Measurements from ENCODE around the gene NRXN3. TPM values are rescaled to one million over a fixed set of nuclear protein-coding genes. Genes with fewer than 3 reads are reported as not detected.

NRXN3 gene
- total RNA-seq, 2 experiments from 2014 or later = not detected

GRCh38 chr14:78631551-78631950 lies 461.4 kb downstream of the NRXN3 start:
- H3K36me3 Mint-ChIP-seq = no peaks in the 10 kb centered on the region
- no peak for DNase-seq
- intact Hi-C loops (cut with micrococcal nuclease) = no loop called here
- H3K9me3 Mint-ChIP-seq = no peaks in the 10 kb centered on the region
- H3K27me3 Mint-ChIP-seq = peaks cover 2% of the 10 kb centered on the region
- no peak overlapping the region for H3K4me3 Mint-ChIP-seq
- no peaks in the 10 kb centered on the region for H3K4me1 Mint-ChIP-seq (ENCODE audit: low read depth)
- POLR2A ChIA-PET = no interaction called here
- CTCF ChIA-PET = no interaction called here
- no peak overlapping the region for H3K27ac Mint-ChIP-seq

- H3K36me3 Mint-ChIP-seq = no peaks in the 10 kb centered on the region
- DNase-seq = no peak
- CTCF ChIA-PET = no interaction called here
- intact Hi-C loops (cut with micrococcal nuclease) = no loop called here
- no peak overlapping the region for H3K27ac Mint-ChIP-seq
- H3K4me1 Mint-ChIP-seq (ENCODE audit: low read depth) = no peaks in the 10 kb centered on the region
- H3K27me3 Mint-ChIP-seq = peaks cover 2% of the 10 kb centered on the region
- POLR2A ChIA-PET = no interaction called here
- no peaks in the 10 kb centered on the region for H3K9me3 Mint-ChIP-seq
- H3K4me3 Mint-ChIP-seq = no peak overlapping the region
Measured at GRCh38 chr14:78633752-78634151, 463.6 kb downstream of the NRXN3 start.

GRCh38 chr14:78637489-78637888 lies 467.3 kb downstream of the NRXN3 start:
- H3K27me3 Mint-ChIP-seq = no peaks in the 10 kb centered on the region
- H3K27ac Mint-ChIP-seq = no peak overlapping the region
- no peaks in the 10 kb centered on the region for H3K4me1 Mint-ChIP-seq (ENCODE audit: low read depth)
- no peak for DNase-seq
- intact Hi-C loops (cut with micrococcal nuclease) = no loop called here
- no peak overlapping the region for H3K4me3 Mint-ChIP-seq
- no peaks in the 10 kb centered on the region for H3K9me3 Mint-ChIP-seq
- POLR2A ChIA-PET = no interaction called here
- CTCF ChIA-PET = no interaction called here
- no peaks in the 10 kb centered on the region for H3K36me3 Mint-ChIP-seq

GRCh38 chr14:78637908-78638475 lies 467.8 kb downstream of the NRXN3 start:
- H3K4me1 Mint-ChIP-seq (ENCODE audit: low read depth) = no peaks in the 10 kb centered on the region

GRCh38 chr14:78638926-78639325 lies 468.8 kb downstream of the NRXN3 start:
- no peak for DNase-seq
- intact Hi-C loops (cut with micrococcal nuclease) = no loop called here
- POLR2A ChIA-PET = no interaction called here

More at GRCh38 chr14:78637908-78638475, 467.8 kb downstream of the NRXN3 start:
- no peak overlapping the region for H3K27ac Mint-ChIP-seq
- CTCF ChIA-PET = no interaction called here
- POLR2A ChIA-PET = no interaction called here
- no peak for DNase-seq
- H3K36me3 Mint-ChIP-seq = no peaks in the 10 kb centered on the region
- no peak overlapping the region for H3K4me3 Mint-ChIP-seq
- intact Hi-C loops (cut with micrococcal nuclease) = no loop called here
- no peaks in the 10 kb centered on the region for H3K9me3 Mint-ChIP-seq
- H3K27me3 Mint-ChIP-seq = no peaks in the 10 kb centered on the region

GRCh38 chr14:78644824-78645559 lies 474.8 kb downstream of the NRXN3 start:
- DNase-seq = no peak
- H3K27ac Mint-ChIP-seq = no peak overlapping the region
- intact Hi-C loops (cut with micrococcal nuclease) = no loop called here
- H3K27me3 Mint-ChIP-seq = peaks cover 3% of the 10 kb centered on the region
- H3K9me3 Mint-ChIP-seq = no peaks in the 10 kb centered on the region
- no peak overlapping the region for H3K4me3 Mint-ChIP-seq
- H3K36me3 Mint-ChIP-seq = no peaks in the 10 kb centered on the region
- CTCF ChIA-PET = no interaction called here
- no peaks in the 10 kb centered on the region for H3K4me1 Mint-ChIP-seq (ENCODE audit: low read depth)
- POLR2A ChIA-PET = no interaction called here

More at GRCh38 chr14:78638926-78639325, 468.8 kb downstream of the NRXN3 start:
- no peaks in the 10 kb centered on the region for H3K9me3 Mint-ChIP-seq
- no peak overlapping the region for H3K27ac Mint-ChIP-seq
- H3K27me3 Mint-ChIP-seq = no peaks in the 10 kb centered on the region
- CTCF ChIA-PET = no interaction called here
- H3K36me3 Mint-ChIP-seq = no peaks in the 10 kb centered on the region
- H3K4me1 Mint-ChIP-seq (ENCODE audit: low read depth) = no peaks in the 10 kb centered on the region
- no peak overlapping the region for H3K4me3 Mint-ChIP-seq

- Mint-ChIP-seq H3K27ac (no peak overlapping the region), H3K9me3 (no peaks in the 10 kb centered on the region), H3K27me3 (peaks cover 3% of the 10 kb centered on the region), H3K4me3 (no peak overlapping the region), H3K4me1 (ENCODE audit: low read depth) (no peaks in the 10 kb centered on the region), H3K36me3 (no peaks in the 10 kb centered on the region)
- intact Hi-C loops (cut with micrococcal nuclease) = no loop called here
- POLR2A ChIA-PET = no interaction called here
- DNase-seq = no peak
- CTCF ChIA-PET = no interaction called here
Measured at GRCh38 chr14:78652727-78653126, 482.6 kb downstream of the NRXN3 start.

GRCh38 chr14:78653173-78653572 lies 483.0 kb downstream of the NRXN3 start:
- intact Hi-C loops (cut with micrococcal nuclease) = no loop called here
- ChIA-PET CTCF (no interaction called here), POLR2A (no interaction called here)
- H3K9me3 Mint-ChIP-seq = no peaks in the 10 kb centered on the region
- no peaks in the 10 kb centered on the region for H3K36me3 Mint-ChIP-seq
- DNase-seq = no peak
- no peak overlapping the region for H3K27ac Mint-ChIP-seq
- H3K4me1 Mint-ChIP-seq (ENCODE audit: low read depth) = no peaks in the 10 kb centered on the region
- H3K4me3 Mint-ChIP-seq = no peak overlapping the region
- peaks cover 3% of the 10 kb centered on the region for H3K27me3 Mint-ChIP-seq

- CTCF ChIA-PET = no interaction called here
- DNase-seq = no peak
- intact Hi-C loops (cut with micrococcal nuclease) = no loop called here
Measured at GRCh38 chr14:78657451-78657850, 487.3 kb downstream of the NRXN3 start.

GRCh38 chr14:78664841-78665240 lies 494.7 kb downstream of the NRXN3 start:
- intact Hi-C loops (cut with micrococcal nuclease) = no loop called here
- Mint-ChIP-seq H3K9me3 (no peaks in the 10 kb centered on the region), H3K4me3 (no peak overlapping the region), H3K4me1 (ENCODE audit: low read depth) (no peaks in the 10 kb centered on the region), H3K27ac (no peak overlapping the region), H3K27me3 (no peaks in the 10 kb centered on the region), H3K36me3 (no peaks in the 10 kb centered on the region)
- ChIA-PET CTCF (no interaction called here), POLR2A (no interaction called here)
- no peak for DNase-seq

More at GRCh38 chr14:78657451-78657850, 487.3 kb downstream of the NRXN3 start:
- POLR2A ChIA-PET = no interaction called here
- no peak overlapping the region for H3K27ac Mint-ChIP-seq
- no peaks in the 10 kb centered on the region for H3K27me3 Mint-ChIP-seq
- no peaks in the 10 kb centered on the region for H3K4me1 Mint-ChIP-seq (ENCODE audit: low read depth)
- no peaks in the 10 kb centered on the region for H3K9me3 Mint-ChIP-seq
- H3K36me3 Mint-ChIP-seq = no peaks in the 10 kb centered on the region
- no peak overlapping the region for H3K4me3 Mint-ChIP-seq

GRCh38 chr14:78666336-78667056 lies 496.3 kb downstream of the NRXN3 start:
- CTCF ChIA-PET = no interaction called here
- DNase-seq = no peak
- no peaks in the 10 kb centered on the region for H3K27me3 Mint-ChIP-seq
- no peak overlapping the region for H3K4me3 Mint-ChIP-seq
- intact Hi-C loops (cut with micrococcal nuclease) = no loop called here
- POLR2A ChIA-PET = no interaction called here
- H3K9me3 Mint-ChIP-seq = no peaks in the 10 kb centered on the region
- H3K27ac Mint-ChIP-seq = no peak overlapping the region
- no peaks in the 10 kb centered on the region for H3K36me3 Mint-ChIP-seq
- no peaks in the 10 kb centered on the region for H3K4me1 Mint-ChIP-seq (ENCODE audit: low read depth)

GRCh38 chr14:78667141-78667540 lies 497.0 kb downstream of the NRXN3 start:
- Mint-ChIP-seq H3K4me1 (ENCODE audit: low read depth) (no peaks in the 10 kb centered on the region), H3K4me3 (no peak overlapping the region)

GRCh38 chr14:78673845-78674244 lies 503.7 kb downstream of the NRXN3 start:
- intact Hi-C loops (cut with micrococcal nuclease) = no loop called here

More at GRCh38 chr14:78667141-78667540, 497.0 kb downstream of the NRXN3 start:
- intact Hi-C loops (cut with micrococcal nuclease) = no loop called here
- DNase-seq = no peak
- no peaks in the 10 kb centered on the region for H3K36me3 Mint-ChIP-seq
- no peaks in the 10 kb centered on the region for H3K27me3 Mint-ChIP-seq
- ChIA-PET POLR2A (no interaction called here), CTCF (no interaction called here)
- H3K27ac Mint-ChIP-seq = no peak overlapping the region
- H3K9me3 Mint-ChIP-seq = no peaks in the 10 kb centered on the region

More at GRCh38 chr14:78673845-78674244, 503.7 kb downstream of the NRXN3 start:
- no peaks in the 10 kb centered on the region for H3K36me3 Mint-ChIP-seq
- DNase-seq = no peak
- H3K9me3 Mint-ChIP-seq = no peaks in the 10 kb centered on the region
- H3K27me3 Mint-ChIP-seq = no peaks in the 10 kb centered on the region
- no peaks in the 10 kb centered on the region for H3K4me1 Mint-ChIP-seq (ENCODE audit: low read depth)
- H3K4me3 Mint-ChIP-seq = no peak overlapping the region
- no peak overlapping the region for H3K27ac Mint-ChIP-seq
- ChIA-PET POLR2A (no interaction called here), CTCF (no interaction called here)

All from activated CD4-positive, alpha-beta memory T cell treated with anti-CD3 and anti-CD28 coated beads for 36 hours (primary cell).